H9 (cell line): ENCODE results near the gene TMEM117. TPM values are rescaled to one million over a fixed set of nuclear protein-coding genes. Genes with fewer than 3 reads are reported as not detected.

ENCODE experiments used
- DNase-seq: peaks from one replicate; pipeline ENCODE4 v3.0.0-alpha.2; 2017
- H2AFZ ChIP-seq: one replicate; pipeline ENCODE4 v1.6.1; 2013; ENCODE audit warnings: mild to moderate bottlenecking, low read length, control low read depth, moderate library complexity
- H2AK5ac ChIP-seq: 2 replicates; pipeline ENCODE4 v1.6.1; 2013; ENCODE audit warnings: low read length, control low read depth, mixed read lengths; ENCODE audit not compliant: insufficient read length
- H2BK120ac ChIP-seq: one replicate; pipeline ENCODE4 v1.6.1; 2013; ENCODE audit warnings: low read depth, mild to moderate bottlenecking, low read length, control low read depth, inconsistent platforms; ENCODE audit not compliant: poor library complexity, severe bottlenecking
- H2BK12ac ChIP-seq: 2 replicates; pipeline ENCODE4 v1.6.1; 2013; ENCODE audit warnings: low read length, control low read depth, mixed read lengths, low read depth; ENCODE audit not compliant: insufficient read length
- H2BK15ac ChIP-seq: 2 replicates; pipeline ENCODE4 v1.6.1; 2013; ENCODE audit warnings: low read depth, low read length, control low read depth
- H2BK20ac ChIP-seq: one replicate; pipeline ENCODE4 v1.6.1; 2013; ENCODE audit warnings: low read depth, mild to moderate bottlenecking, low read length, control low read depth, inconsistent platforms; ENCODE audit not compliant: poor library complexity, severe bottlenecking
- H2BK5ac ChIP-seq: 2 replicates; pipeline ENCODE4 v1.6.1; 2013; ENCODE audit warnings: low read length, control low read depth, mixed read lengths; ENCODE audit not compliant: insufficient read length
- H3K14ac ChIP-seq: 2 replicates; pipeline ENCODE4 v1.6.1; 2013; ENCODE audit warnings: low read length, control low read depth; ENCODE audit not compliant: insufficient read depth
- H3K18ac ChIP-seq: 2 replicates; pipeline ENCODE4 v1.6.1; 2013; ENCODE audit warnings: low read depth, mild to moderate bottlenecking, mixed read lengths, low read length, control low read depth; ENCODE audit not compliant: insufficient read length
- H3K23ac ChIP-seq: 2 replicates; pipeline ENCODE4 v1.6.1; 2013; ENCODE audit warnings: low read length, control low read depth, mixed read lengths, low read depth; ENCODE audit not compliant: insufficient read length
- H3K23me2 ChIP-seq: 2 replicates; pipeline ENCODE4 v1.6.1; 2013; ENCODE audit warnings: low read depth, mild to moderate bottlenecking, mixed read lengths, low read length, control low read depth; ENCODE audit not compliant: insufficient read length, poor library complexity, severe bottlenecking
- H3K27ac ChIP-seq: 2 replicates; pipeline ENCODE4 v1.5.1; 2013; ENCODE audit warnings: low read length, control low read depth, mixed read lengths, low read depth; ENCODE audit not compliant: insufficient read length
- H3K27me3 ChIP-seq: 2 replicates; pipeline ENCODE4 v1.6.1; 2013; ENCODE audit warnings: low read length, control low read depth, inconsistent platforms; ENCODE audit not compliant: insufficient read depth
- H3K4ac ChIP-seq: 2 replicates; pipeline ENCODE4 v1.6.1; 2013; ENCODE audit warnings: low read depth, mild to moderate bottlenecking, control low read depth, inconsistent platforms, low read length, moderate library complexity
- H3K4me1 ChIP-seq: 2 replicates; pipeline ENCODE4 v1.6.1; 2013; ENCODE audit warnings: low read length, control low read depth, inconsistent platforms; ENCODE audit not compliant: insufficient read depth
- H3K4me2 ChIP-seq: 2 replicates; pipeline ENCODE4 v1.6.1; 2013; ENCODE audit warnings: low read length, control low read depth, mixed read lengths; ENCODE audit not compliant: insufficient read length, insufficient read depth
- H3K56ac ChIP-seq: 2 replicates; pipeline ENCODE4 v1.6.1; 2013; ENCODE audit warnings: low read depth, mild to moderate bottlenecking, mixed read lengths, low read length, control low read depth; ENCODE audit not compliant: insufficient read length
- H3K79me1 ChIP-seq: 2 replicates; pipeline ENCODE4 v1.6.1; 2013; ENCODE audit warnings: low read depth, mild to moderate bottlenecking, moderate library complexity, low read length, control low read depth, inconsistent platforms; ENCODE audit not compliant: insufficient read depth, poor library complexity, severe bottlenecking
- H3K79me2 ChIP-seq: 2 replicates; pipeline ENCODE4 v1.6.1; 2013; ENCODE audit warnings: low read length, control low read depth, inconsistent platforms; ENCODE audit not compliant: insufficient read depth
- H3K9ac ChIP-seq: 2 replicates; pipeline ENCODE4 v1.6.1; 2013; ENCODE audit warnings: low read length, control low read depth, mixed read lengths; ENCODE audit not compliant: insufficient read length; ENCODE audit errors: extremely low read depth
- H3K9me3 ChIP-seq: one replicate; pipeline ENCODE4 v1.6.1; 2013; ENCODE audit warnings: low read depth, low read length, inconsistent platforms; ENCODE audit not compliant: control insufficient read depth
- H3T11ph ChIP-seq: one replicate; pipeline ENCODE4 v1.6.1; 2013; ENCODE audit warnings: mild to moderate bottlenecking, low read length, control low read depth, inconsistent platforms
- H4K20me1 ChIP-seq: one replicate; pipeline ENCODE4 v1.6.1; 2013; ENCODE audit not compliant: control insufficient read depth, insufficient read length, insufficient read depth
- H4K5ac ChIP-seq: 2 replicates; pipeline ENCODE4 v1.6.1; 2013; ENCODE audit warnings: low read depth, mild to moderate bottlenecking, mixed read lengths, low read length, control low read depth; ENCODE audit not compliant: insufficient read length
- H4K8ac ChIP-seq: replicated peaks from 2 replicates; pipeline ENCODE4 v1.6.1; 2013; ENCODE audit warnings: low read length, control low read depth, mixed read lengths, low read depth; ENCODE audit not compliant: insufficient read length
- H4K91ac ChIP-seq: 2 replicates; pipeline ENCODE4 v1.6.1; 2013; ENCODE audit warnings: low read depth, mild to moderate bottlenecking, moderate library complexity, mixed read lengths, low read length, control low read depth; ENCODE audit not compliant: insufficient read length
- H3K27ac Mint-ChIP-seq, 3 experiments: 2 replicates in 2 of 3; 3 replicates in 1 of 3; pipeline ENCODE4 v1.8.0; 2020 to 2021; ENCODE audit warnings: mixed read lengths in 3 of 3, mild to moderate bottlenecking in 1 of 3, moderate library complexity in 1 of 3
- H3K27me3 Mint-ChIP-seq: 2 replicates; pipeline ENCODE4 v1.8.0; 2021; ENCODE audit warnings: low read depth, mild to moderate bottlenecking, moderate library complexity, mixed read lengths
- H3K36me3 Mint-ChIP-seq, 3 experiments: 2 replicates in 2 of 3; 3 replicates in 1 of 3; pipeline ENCODE4 v1.8.0; 2020 to 2021; ENCODE audit warnings: low read depth in 3 of 3, mixed read lengths in 3 of 3; ENCODE audit not compliant: insufficient read depth in 1 of 3
- H3K4me1 Mint-ChIP-seq, 2 experiments: 2 replicates each; pipeline ENCODE4 v1.8.0; 2020; ENCODE audit warnings: mixed read lengths in 2 of 2
- H3K4me3 Mint-ChIP-seq, 2 experiments: 2 replicates in 1 of 2; 3 replicates in 1 of 2; pipeline ENCODE4 v1.8.0; 2020 to 2021; ENCODE audit warnings: mild to moderate bottlenecking in 2 of 2, mixed read lengths in 2 of 2, moderate library complexity in 1 of 2
- H3K9me3 Mint-ChIP-seq, 2 experiments: 2 replicates in 1 of 2; 3 replicates in 1 of 2; pipeline ENCODE4 v1.8.0; 2020; ENCODE audit warnings: mild to moderate bottlenecking in 2 of 2, mixed read lengths in 2 of 2, moderate library complexity in 1 of 2
- WGBS: extraction: QIAGEN DNeasy Blood & Tissue Kit; methylation state at CpG from one replicate; pipeline ENCODE4 v1.1.7; 2013; ENCODE audit warnings: missing lambda C conversion rate, low lambda C conversion rate, mixed read lengths; ENCODE audit not compliant: insufficient read length; ENCODE audit errors: extremely low coverage; 5-methylcytosine and 5-hydroxymethylcytosine counted together
- total RNA-seq: library from RNA; stranded (reverse); gene quantifications from 2 replicates; pipeline ENCODE4 v1.2.1, GENCODE V29; 2021
- TF ChIP-seq, protein P1 (sequence below): fragments of 200-600 bp; sonication (generic); conservative IDR thresholded peaks from 3 replicates; pipeline ENCODE4 v1.8.0; 2021; ENCODE audit warnings: antibody characterized with exemption, mild to moderate bottlenecking

The TMEM117 gene
- total RNA-seq, 1 experiment from 2014 or later = 1.7 TPM

DNA sequence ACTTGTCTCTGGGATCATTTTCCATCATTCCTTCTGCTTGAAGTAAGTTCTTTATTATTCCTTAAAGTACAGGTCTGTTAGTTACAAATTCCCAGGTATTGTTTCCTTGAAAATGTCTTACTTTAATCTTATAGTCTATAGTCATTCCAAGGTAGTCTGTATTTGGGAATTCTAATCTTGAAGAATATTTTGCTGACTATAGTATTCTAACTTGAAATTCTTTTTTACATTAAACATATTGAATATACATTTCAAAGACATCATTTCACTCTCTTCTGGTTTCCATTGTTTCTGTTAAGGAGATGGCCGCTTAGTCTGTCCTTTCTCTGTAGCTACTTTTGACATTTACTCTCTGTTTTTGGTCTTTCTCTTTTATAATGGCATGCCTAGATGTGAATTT, 399.8 kb downstream of the TMEM117 start:
- no peaks in the 10 kb centered on the region for H3K23me2 ChIP-seq
- H3K23ac ChIP-seq = no peak overlapping the region
- no peak overlapping the region for H2BK5ac ChIP-seq
- H3K27me3 ChIP-seq = no peaks in the 10 kb centered on the region
- H3K27me3 Mint-ChIP-seq = no peaks in the 10 kb centered on the region
- no peak overlapping the region for H3K9ac ChIP-seq
- no peaks in the 10 kb centered on the region for H3K4me1 Mint-ChIP-seq
- H2AK5ac ChIP-seq = no peak overlapping the region
- H2BK120ac ChIP-seq = no peak overlapping the region
- TF ChIP-seq, protein P1, sequence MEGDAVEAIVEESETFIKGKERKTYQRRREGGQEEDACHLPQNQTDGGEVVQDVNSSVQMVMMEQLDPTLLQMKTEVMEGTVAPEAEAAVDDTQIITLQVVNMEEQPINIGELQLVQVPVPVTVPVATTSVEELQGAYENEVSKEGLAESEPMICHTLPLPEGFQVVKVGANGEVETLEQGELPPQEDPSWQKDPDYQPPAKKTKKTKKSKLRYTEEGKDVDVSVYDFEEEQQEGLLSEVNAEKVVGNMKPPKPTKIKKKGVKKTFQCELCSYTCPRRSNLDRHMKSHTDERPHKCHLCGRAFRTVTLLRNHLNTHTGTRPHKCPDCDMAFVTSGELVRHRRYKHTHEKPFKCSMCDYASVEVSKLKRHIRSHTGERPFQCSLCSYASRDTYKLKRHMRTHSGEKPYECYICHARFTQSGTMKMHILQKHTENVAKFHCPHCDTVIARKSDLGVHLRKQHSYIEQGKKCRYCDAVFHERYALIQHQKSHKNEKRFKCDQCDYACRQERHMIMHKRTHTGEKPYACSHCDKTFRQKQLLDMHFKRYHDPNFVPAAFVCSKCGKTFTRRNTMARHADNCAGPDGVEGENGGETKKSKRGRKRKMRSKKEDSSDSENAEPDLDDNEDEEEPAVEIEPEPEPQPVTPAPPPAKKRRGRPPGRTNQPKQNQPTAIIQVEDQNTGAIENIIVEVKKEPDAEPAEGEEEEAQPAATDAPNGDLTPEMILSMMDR = no peak
- no peak overlapping the region for H2BK12ac ChIP-seq
- H3K9me3 Mint-ChIP-seq = no peaks in the 10 kb centered on the region
- no peaks in the 10 kb centered on the region for H3K9me3 ChIP-seq
- no peaks in the 10 kb centered on the region for H4K20me1 ChIP-seq
- no peak overlapping the region for H2BK20ac ChIP-seq
- H3K36me3 Mint-ChIP-seq = no peaks in the 10 kb centered on the region
- no peak overlapping the region for H3K4me2 ChIP-seq
- H2AFZ ChIP-seq = no peak overlapping the region
- H3T11ph ChIP-seq = no peak overlapping the region
- no peak overlapping the region for H4K91ac ChIP-seq
- no peaks in the 10 kb centered on the region for H3K4me1 ChIP-seq
- no CpG with 5 or more reads among the region's 1 CpG for WGBS
- H4K8ac ChIP-seq = no peak overlapping the region
- no peak for DNase-seq
- H3K14ac ChIP-seq = no peak overlapping the region
- H2BK15ac ChIP-seq = no peak overlapping the region
- H3K4me3 Mint-ChIP-seq = no peak overlapping the region
- no peak overlapping the region for H3K18ac ChIP-seq
- H3K4ac ChIP-seq = no peak overlapping the region
- no peak overlapping the region for H3K56ac ChIP-seq
- no peaks in the 10 kb centered on the region for H3K79me2 ChIP-seq
- no peaks in the 10 kb centered on the region for H3K79me1 ChIP-seq
- H4K5ac ChIP-seq = no peak overlapping the region
- H3K27ac ChIP-seq = no peak overlapping the region
- H3K27ac Mint-ChIP-seq = no peak overlapping the region
